SK-N-SH (cell line): ENCODE data around the gene BHLHA9. TPM values are rescaled to one million over a fixed set of nuclear protein-coding genes. Genes with fewer than 3 reads are reported as not detected.

Experiments used
- CTCF ChIA-PET: fragments of 300-600, 350-600 bp; formaldehyde crosslinking; extraction: SDS; loops from one replicate; lab custom pipeline; 2021; lab: Yijun Ruan, JAX
- POLR2A ChIA-PET: fragments of 350-600 bp; sonication (Branson Sonifier 250); formaldehyde crosslinking; extraction: SDS; loops from one replicate; lab custom pipeline; 2020; ENCODE audit warnings: antibody characterized with exemption, inconsistent platforms; lab: Yijun Ruan, JAX
- DNase-seq: peaks from one replicate; pipeline ENCODE4 v3.0.0; 2012
- H2AFZ ChIP-seq: fragments of 200-600 bp; sonication (generic); 2 replicates; pipeline ENCODE4 v1.8.1; 2016; ENCODE audit warnings: antibody characterized with exemption, mild to moderate bottlenecking, low read depth
- H3F3A ChIP-seq: fragments of 200-600 bp; sonication (generic); replicated peaks from 2 replicates; pipeline ENCODE3; 2016; ENCODE audit warnings: antibody characterized with exemption, mild to moderate bottlenecking; ENCODE audit not compliant: insufficient read depth
- H3K27ac ChIP-seq, 2 experiments: fragments of 200-500 bp in 1 of 2; fragments of 200-600 bp in 1 of 2; sonication (Bioruptor generic) in 1 of 2; sonication (generic), shearing (Covaris generic) in 1 of 2; 2 replicates each; pipeline versions ENCODE4 v1.5.1 to v1.6.1; 2014 to 2016; ENCODE audit warnings: low read depth in 2 of 2, inconsistent platforms in 1 of 2, low read length in 1 of 2, mild to moderate bottlenecking in 1 of 2, mixed read lengths in 1 of 2
- H3K27me3 ChIP-seq: fragments of 200-600 bp; sonication (generic), shearing (Covaris generic); 2 replicates; pipeline ENCODE4 v1.6.1; 2016; ENCODE audit warnings: mixed run types; ENCODE audit not compliant: insufficient read depth
- H3K36me3 ChIP-seq, 2 experiments: fragments of 200-500 bp in 1 of 2; fragments of 200-600 bp in 1 of 2; sonication (Bioruptor generic) in 1 of 2; sonication (generic) in 1 of 2; replicated peaks in 1 of 2; 2 replicates each; pipeline versions ENCODE3 to v1.5.1; 2014 to 2016; ENCODE audit warnings: low read length in 1 of 2, mild to moderate bottlenecking in 1 of 2; ENCODE audit not compliant: insufficient read depth in 2 of 2, control insufficient read depth in 1 of 2
- H3K4me1 ChIP-seq, 2 experiments: fragments of 200-500 bp in 1 of 2; fragments of 200-600 bp in 1 of 2; sonication (Bioruptor generic) in 1 of 2; sonication (generic), shearing (Covaris generic) in 1 of 2; 2 replicates each; pipeline versions ENCODE4 v1.5.1 to v1.6.1; 2014 to 2016; ENCODE audit warnings: low read depth in 1 of 2, low read length in 1 of 2, mixed run types in 1 of 2; ENCODE audit not compliant: insufficient read depth in 2 of 2, control insufficient read depth in 1 of 2
- H3K4me2 ChIP-seq: fragments of 200-600 bp; sonication (generic), shearing (Covaris generic); 2 replicates; pipeline ENCODE4 v1.6.1; 2017; ENCODE audit warnings: mixed run types
- H3K4me3 ChIP-seq, 2 experiments: fragments of 200-500 bp in 1 of 2; fragments of 200-600 bp in 1 of 2; sonication (Bioruptor generic) in 1 of 2; sonication (generic), shearing (Covaris generic) in 1 of 2; 2 replicates each; pipeline versions ENCODE4 v1.5.1 to v1.8.1; 2014 to 2016; ENCODE audit warnings: low read depth in 2 of 2, inconsistent platforms in 1 of 2, low read length in 1 of 2, mild to moderate bottlenecking in 1 of 2, mixed read lengths in 1 of 2, moderate library complexity in 1 of 2
- H3K79me2 ChIP-seq: fragments of 200-600 bp; sonication (generic); 2 replicates; pipeline ENCODE4 v1.8.1; 2017; ENCODE audit warnings: mild to moderate bottlenecking; ENCODE audit not compliant: insufficient read depth
- H3K9ac ChIP-seq: fragments of 200-600 bp; sonication (generic); 2 replicates; pipeline ENCODE4 v1.6.1; 2017; ENCODE audit warnings: mixed run types
- H3K9me2 ChIP-seq: fragments of 200-600 bp; sonication (generic); 2 replicates; pipeline ENCODE4 v1.6.1; 2017; ENCODE audit warnings: mixed run types
- H3K9me3 ChIP-seq: fragments of 200-600 bp; sonication (generic); 2 replicates; pipeline ENCODE4 v1.6.1; 2017; ENCODE audit warnings: mixed run types, mild to moderate bottlenecking, moderate library complexity
- H4K20me1 ChIP-seq: fragments of 200-600 bp; sonication (generic); 2 replicates; pipeline ENCODE4 v1.6.1; 2017; ENCODE audit warnings: mild to moderate bottlenecking, mixed run types; ENCODE audit not compliant: insufficient read depth
- ELF1 ChIP-seq: IDR thresholded peaks from 2 replicates; pipeline ENCODE4 v1.4.0; 2012
- FOSL2 ChIP-seq: IDR thresholded peaks from 2 replicates; pipeline ENCODE4 v1.4.0; 2012; ENCODE audit warnings: low read depth, mild to moderate bottlenecking, moderate library complexity, borderline replicate concordance
- FOXM1 ChIP-seq: IDR thresholded peaks from 2 replicates; pipeline ENCODE4 v1.4.0; 2012; ENCODE audit warnings: low read depth, mild to moderate bottlenecking
- GABPA ChIP-seq: IDR thresholded peaks from 2 replicates; pipeline ENCODE4 v1.4.0; 2012; ENCODE audit warnings: low read depth, mild to moderate bottlenecking
- MEF2A ChIP-seq: IDR thresholded peaks from 2 replicates; pipeline ENCODE4 v1.4.0; 2012; ENCODE audit warnings: low read depth, borderline replicate concordance
- POLR2AphosphoS5 ChIP-seq: IDR thresholded peaks from 2 replicates; pipeline ENCODE4 v1.6.1; 2012; ENCODE audit warnings: low read depth, low read length
- REST ChIP-seq: IDR thresholded peaks from 2 replicates; pipeline ENCODE4 v1.6.1; 2012; ENCODE audit warnings: mild to moderate bottlenecking, low read depth, low read length, moderate library complexity
- SMC3 ChIP-seq: IDR thresholded peaks from 2 replicates; pipeline ENCODE4 v1.6.1; 2012; ENCODE audit warnings: low read depth, low read length, improper control_type of control experiment
- TAF1 ChIP-seq: IDR thresholded peaks from 2 replicates; pipeline ENCODE4 v1.6.1; 2012; ENCODE audit warnings: low read depth, mild to moderate bottlenecking, low read length, moderate library complexity, borderline replicate concordance
- TEAD4 ChIP-seq: IDR thresholded peaks from 2 replicates; pipeline ENCODE4 v1.4.0; 2012; ENCODE audit warnings: mild to moderate bottlenecking, borderline replicate concordance; ENCODE audit not compliant: insufficient read depth
- USF2 ChIP-seq: fragments of 150-350 bp; IDR thresholded peaks from 2 replicates; pipeline ENCODE4 v1.6.1; 2017; ENCODE audit warnings: antibody characterized with exemption, low read length, low read depth, borderline replicate concordance
- WGBS: methylation state at CpG from one replicate; pipeline ENCODE4 v1.1.6; 2017; ENCODE audit warnings: low lambda C conversion rate; 5-methylcytosine and 5-hydroxymethylcytosine counted together
- polyA plus RNA-seq, 3 experiments: library from polyadenylated mRNA; depleted of rRNA; stranded (reverse); fragments of >200 nt; gene quantifications; 2 replicates each; pipeline ENCODE4 v1.2.3, GENCODE V29; 2012
- TF ChIP-seq, protein P1 (sequence below): fragments of 150-350 bp; IDR thresholded peaks from 2 replicates; pipeline ENCODE4 v1.6.1; 2016; ENCODE audit warnings: mild to moderate bottlenecking, low read depth, low read length

BHLHA9 gene
- polyA plus RNA-seq, 1 of the 3 experiments (the other 2 are of a cell fraction): not detected

DNA sequence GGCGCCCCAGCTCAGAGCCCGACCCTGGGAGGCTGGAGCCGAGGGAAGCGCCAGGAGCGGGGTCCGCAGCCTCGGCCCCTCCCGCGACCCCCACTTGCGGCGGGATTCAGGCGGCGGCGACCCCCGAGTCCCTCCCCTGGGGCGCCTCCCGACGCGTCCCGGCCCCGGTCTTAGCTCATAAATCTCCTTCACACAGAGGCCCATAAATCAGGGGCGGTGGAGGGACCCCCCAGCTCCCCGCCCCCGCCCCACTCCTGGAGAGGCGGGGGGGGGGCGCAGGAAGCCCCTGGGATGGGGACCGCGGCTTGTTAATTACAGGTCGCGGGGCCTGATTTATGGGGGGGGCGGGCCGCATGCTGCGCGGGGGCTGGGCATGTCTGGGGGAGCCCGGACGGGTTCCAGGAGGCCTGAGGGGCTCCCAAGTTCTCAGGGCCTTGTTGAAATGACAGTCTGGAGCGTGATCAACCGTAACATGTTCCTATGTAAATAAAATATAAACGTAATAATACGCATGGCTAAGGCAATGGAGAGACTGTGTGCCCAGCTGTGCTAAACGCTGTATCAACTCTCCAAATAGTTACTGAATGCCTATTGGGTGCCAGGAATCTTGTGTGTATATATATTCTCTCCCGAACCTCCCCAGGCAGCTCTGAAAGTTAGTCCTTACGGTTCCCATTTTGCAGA lies 10.0 kb upstream of the BHLHA9 start:
- H3K9me3 ChIP-seq: no peaks in the 10 kb centered on the region
- H3K9ac ChIP-seq: peak overlapping the region; percentile 51; the same call in 1 of the 2 replicates
- H3K9me2 ChIP-seq: no peaks in the 10 kb centered on the region
- no peak overlapping the region for H3K27ac ChIP-seq
- POLR2A ChIA-PET: no interaction called here
- peak overlapping the region; percentile 94 for H3K4me2 ChIP-seq
- CTCF ChIA-PET: interaction anchor here (0.6 to 3.4 kb wide), 15 partner anchors 9 to 256 kb away, joined by 3 to 32 read pairs (median 4); partner anchors contain the start of genes BHLHA9 and INPP5K
- peak; percentile 51 for DNase-seq
- H3K4me1 ChIP-seq: no peaks in the 10 kb centered on the region; a peak in 1 of 4 replicates
- peaks cover 5% of the 10 kb centered on the region for H3F3A ChIP-seq
- H3K36me3 ChIP-seq: no peaks in the 10 kb centered on the region
- H3K79me2 ChIP-seq: no peaks in the 10 kb centered on the region
- peak overlapping the region; percentile 100; the same call in 1 of the 2 replicates for H2AFZ ChIP-seq
- H3K27me3 ChIP-seq: no peaks in the 10 kb centered on the region
- TF ChIP-seq USF2 (no peak), GABPA (no peak), TEAD4 (no peak), ELF1 (no peak), TAF1 (no peak), FOSL2 (no peak), FOXM1 (no peak), POLR2AphosphoS5 (no peak), REST (no peak), SMC3 (no peak), MEF2A (no peak)
- TF ChIP-seq, protein P1, sequence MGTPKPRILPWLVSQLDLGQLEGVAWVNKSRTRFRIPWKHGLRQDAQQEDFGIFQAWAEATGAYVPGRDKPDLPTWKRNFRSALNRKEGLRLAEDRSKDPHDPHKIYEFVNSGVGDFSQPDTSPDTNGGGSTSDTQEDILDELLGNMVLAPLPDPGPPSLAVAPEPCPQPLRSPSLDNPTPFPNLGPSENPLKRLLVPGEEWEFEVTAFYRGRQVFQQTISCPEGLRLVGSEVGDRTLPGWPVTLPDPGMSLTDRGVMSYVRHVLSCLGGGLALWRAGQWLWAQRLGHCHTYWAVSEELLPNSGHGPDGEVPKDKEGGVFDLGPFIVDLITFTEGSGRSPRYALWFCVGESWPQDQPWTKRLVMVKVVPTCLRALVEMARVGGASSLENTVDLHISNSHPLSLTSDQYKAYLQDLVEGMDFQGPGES: no peak
- TF ChIP-seq, all 33 proteins: peak for 0
- H4K20me1 ChIP-seq: no peaks in the 10 kb centered on the region
- WGBS: 40% methylated on average over 23 of the region's 43 CpGs
- peak overlapping the region; percentile 44 to 91 for H3K4me3 ChIP-seq
